Hepatocyte (in vitro differentiated cells): ENCODE measurements around the gene STKLD1.

Experiments used
- EZH2 ChIP-seq: fragments of 200-600 bp; sonication (generic); IDR thresholded peaks from 2 replicates; pipeline ENCODE4 v1.6.1; 2016; ENCODE audit warnings: antibody characterized with exemption, mild to moderate bottlenecking, borderline replicate concordance
- TF ChIP-seq, protein P1 (sequence below): fragments of 200-600 bp; sonication (generic); IDR thresholded peaks from 2 replicates; pipeline ENCODE4 v1.5.1; 2016; ENCODE audit warnings: antibody characterized with exemption, mild to moderate bottlenecking; ENCODE audit not compliant: poor library complexity

DNA sequence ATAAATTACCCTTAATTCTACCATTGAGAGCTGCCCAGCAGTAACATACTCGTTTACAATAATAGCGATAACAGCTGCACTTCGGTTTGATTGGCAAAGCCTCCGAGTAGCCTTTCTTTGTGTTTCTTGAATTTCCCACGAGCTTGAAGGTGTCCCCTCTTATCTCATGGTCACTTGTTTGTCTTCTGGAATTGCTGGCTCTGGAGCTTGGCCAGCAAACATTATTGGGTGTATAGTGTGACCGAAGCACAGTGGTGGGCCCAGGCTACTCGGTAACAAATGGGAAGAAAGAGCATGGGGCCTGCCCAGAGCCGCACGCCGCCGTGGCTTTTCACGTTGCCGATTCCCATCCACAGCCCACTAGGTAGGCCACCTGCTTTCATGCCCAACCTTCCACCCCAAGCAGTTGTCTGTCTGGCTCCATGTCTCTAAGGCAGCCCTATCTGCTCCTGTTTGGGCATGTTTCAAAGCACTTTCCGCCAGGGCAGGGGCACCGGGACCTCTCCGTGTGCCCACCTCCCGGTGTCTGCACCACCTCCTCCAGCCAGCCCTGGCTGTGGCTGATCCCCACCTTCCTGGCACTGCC lies 8.7 kb downstream of the STKLD1 start:
- TF ChIP-seq, protein P1, sequence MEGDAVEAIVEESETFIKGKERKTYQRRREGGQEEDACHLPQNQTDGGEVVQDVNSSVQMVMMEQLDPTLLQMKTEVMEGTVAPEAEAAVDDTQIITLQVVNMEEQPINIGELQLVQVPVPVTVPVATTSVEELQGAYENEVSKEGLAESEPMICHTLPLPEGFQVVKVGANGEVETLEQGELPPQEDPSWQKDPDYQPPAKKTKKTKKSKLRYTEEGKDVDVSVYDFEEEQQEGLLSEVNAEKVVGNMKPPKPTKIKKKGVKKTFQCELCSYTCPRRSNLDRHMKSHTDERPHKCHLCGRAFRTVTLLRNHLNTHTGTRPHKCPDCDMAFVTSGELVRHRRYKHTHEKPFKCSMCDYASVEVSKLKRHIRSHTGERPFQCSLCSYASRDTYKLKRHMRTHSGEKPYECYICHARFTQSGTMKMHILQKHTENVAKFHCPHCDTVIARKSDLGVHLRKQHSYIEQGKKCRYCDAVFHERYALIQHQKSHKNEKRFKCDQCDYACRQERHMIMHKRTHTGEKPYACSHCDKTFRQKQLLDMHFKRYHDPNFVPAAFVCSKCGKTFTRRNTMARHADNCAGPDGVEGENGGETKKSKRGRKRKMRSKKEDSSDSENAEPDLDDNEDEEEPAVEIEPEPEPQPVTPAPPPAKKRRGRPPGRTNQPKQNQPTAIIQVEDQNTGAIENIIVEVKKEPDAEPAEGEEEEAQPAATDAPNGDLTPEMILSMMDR: no peak
- no peak for TF ChIP-seq EZH2
